Adrenal gland (tissue), 12 donors: ENCODE measurements around the gene ABO. TPM values are rescaled to one million over a fixed set of nuclear protein-coding genes. Genes with fewer than 3 reads are reported as not detected.

Experiments
- DNase-seq, 7 donors: peaks; one replicate each; pipeline ENCODE4 v3.0.0-alpha.2; 2019 to 2020
- H3K27ac ChIP-seq, 5 donors: fragments of 200-600 bp; sonication (generic) in 4 of 5; 1 replicate in 3 of 5; 2 replicates in 2 of 5; pipeline versions ENCODE4 v1.5.1 to v1.8.0; 2016 to 2020; ENCODE audit warnings: mild to moderate bottlenecking in 1 of 5
- H3K27me3 ChIP-seq: fragments of 200-600 bp; 2 replicates; pipeline ENCODE4 v1.8.0; 2021
- H3K36me3 ChIP-seq, 2 donors: fragments of 200-600 bp; replicated peaks in 1 of 2; 1 replicate in 1 of 2; 2 replicates in 1 of 2; pipeline versions ENCODE4 v1.5.1 to v1.8.0; 2018 to 2022
- H3K4me1 ChIP-seq, 2 donors: fragments of 200-600 bp; replicated peaks in 1 of 2; 1 replicate in 1 of 2; 2 replicates in 1 of 2; pipeline versions ENCODE4 v1.5.1 to v1.8.0; 2018 to 2021
- H3K4me3 ChIP-seq, 4 donors: fragments of 200-600 bp; sonication (generic) in 3 of 4; one replicate each; pipeline ENCODE4 v1.5.1; 2016 to 2018
- H3K9me3 ChIP-seq, 3 donors: fragments of 200-600 bp; sonication (generic) in 1 of 3; replicated peaks in 1 of 3; 1 replicate in 2 of 3; 2 replicates in 1 of 3; pipeline versions ENCODE4 v1.5.1 to v1.8.0; 2016 to 2021
- CTCF ChIP-seq, 6 experiments: fragments of 450-650 bp in 4 of 6; fragments of 200-600 bp in 2 of 6; sonication (generic) in 1 of 6; IDR thresholded peaks; 1 replicate in 5 of 6; 2 replicates in 1 of 6; pipeline versions ENCODE4 v1.5.1 to v1.8.0; 2016 to 2021; ENCODE audit warnings: antibody characterized with exemption in 6 of 6, mild to moderate bottlenecking in 2 of 6, moderate library complexity in 1 of 6
- POLR2A ChIP-seq, 2 donors: fragments of 450-650 bp; IDR thresholded peaks; one replicate each; pipeline ENCODE4 v1.6.1; 2017; ENCODE audit warnings: antibody characterized with exemption in 2 of 2, mild to moderate bottlenecking in 2 of 2, moderate library complexity in 1 of 2
- WGBS, 4 donors: extraction: QIAGEN DNeasy Blood & Tissue Kit in 2 of 4; methylation state at CpG; one replicate each; pipeline versions ENCODE4 v1.1.5 to v1.1.7; 2013 to 2017; 5-methylcytosine and 5-hydroxymethylcytosine counted together
- intact Hi-C, 2 donors: fragments of 100-400 bp; cut with DNase I; formaldehyde crosslinking; loops; one replicate each; pipeline versions ENCODE4 v1.14.1 to v1.15.0; 2022 to 2023
- polyA plus RNA-seq, 3 donors: library from polyadenylated mRNA; stranded (reverse); fragments of 200-250 nt in 2 of 3; fragments of 350-450 nt in 1 of 3; fragmentation: Illumina TruSeq in 1 of 3; extraction: RNeasy Lipid Tissue Mini Kit (QIAGEN cat#74804) in 1 of 3; gene quantifications; one replicate each; pipeline ENCODE4 v1.2.3, GENCODE V29; 2013 to 2014
- total RNA-seq, 9 donors: library from RNA; depleted of rRNA in 4 of 9; stranded (reverse); fragments of >200 nt in 4 of 9; fragments of 120-200 nt in 1 of 9; fragmentation: NEBNext Ultra II Directional in 1 of 9; extraction: Animal tissue kit (Norgen Biotek cat#: 25700) in 1 of 9; gene quantifications; one replicate each; pipeline versions ENCODE4 v1.1.0 to v1.2.4, GENCODE V29; 2013 to 2023
- donor health status: healthy with polysubstance abuse.
- donor health status: Bipolar disorder and iron deficiency.
- donor health status: DM: yes; HTN: yes; CAD: no.
- donor health status: DM: no; HTN: no; CAD: no.
- donor health status: DM: no; HTN: no; CAD: no.
- donor health status: DM: yes; HTN: yes; CAD: no.

Gene ABO
- total and polyA plus RNA-seq, 12 donors = 2.9 to 43.1 (median 18.6) TPM

DNA sequence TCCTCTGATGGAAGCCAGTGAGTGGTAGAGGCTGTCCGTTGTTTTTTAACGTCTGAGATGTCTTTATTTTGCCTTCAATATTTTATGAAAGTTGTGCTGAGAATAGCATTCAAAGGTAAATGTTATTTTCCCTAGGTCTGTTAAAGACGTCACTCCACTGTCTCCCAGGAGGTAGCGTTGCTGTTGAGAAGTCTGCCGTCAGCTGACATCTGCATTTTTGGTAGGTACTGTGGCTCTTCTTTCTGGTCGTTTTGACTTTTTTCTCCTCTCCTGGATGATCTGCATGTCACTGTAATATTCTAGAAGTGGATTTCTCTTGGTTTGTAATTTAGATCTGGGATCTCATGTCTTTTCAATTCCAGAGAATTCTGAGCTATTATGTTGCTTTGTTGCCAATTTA, 34.6 kb upstream of the ABO start:
- no peak for DNase-seq
- H3K27me3 ChIP-seq = peaks cover 6% of the 10 kb centered on the region
- H3K4me1 ChIP-seq = no peaks in the 10 kb centered on the region
- intact Hi-C loops = no loop called here
- no peaks in the 10 kb centered on the region for H3K36me3 ChIP-seq
- WGBS, 4 donors = 69 to 80% (median 74%) methylated on average over 6 of the region's 6 CpGs
- no peak overlapping the region for H3K4me3 ChIP-seq
- no peak for TF ChIP-seq POLR2A (IDR thresholded peaks at IDR 0.05)
- no peak for TF ChIP-seq CTCF (IDR thresholded peaks at IDR 0.05)
- H3K27ac ChIP-seq = no peak overlapping the region
- H3K9me3 ChIP-seq = no peaks in the 10 kb centered on the region

DNA sequence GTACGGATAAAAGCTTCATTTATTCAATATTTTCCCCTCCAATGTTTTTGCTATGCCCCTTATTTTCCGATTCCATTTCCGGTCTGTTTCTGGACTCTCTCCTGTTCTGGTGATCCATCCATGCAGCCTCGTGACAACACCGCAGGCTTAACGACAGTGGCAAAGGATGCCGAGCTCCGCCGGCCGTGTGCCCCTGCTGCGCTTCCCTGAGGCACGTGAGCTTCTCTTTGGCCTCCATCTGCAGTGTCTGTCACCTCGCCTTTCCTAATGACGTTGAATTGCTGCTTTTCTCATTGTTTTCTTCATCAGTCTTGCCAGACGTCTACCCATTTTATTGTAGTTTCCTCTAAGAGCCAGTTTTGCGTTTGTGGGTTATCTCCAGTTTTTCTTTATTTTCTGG, 32.3 kb upstream of the ABO start:
- intact Hi-C loops = no loop called here
- 70 to 74% (median 72%) methylated on average over 16 of the region's 16 CpGs for WGBS, 4 donors
- Histone ChIP-seq H3K4me3 (no peak overlapping the region), H3K27ac (no peak overlapping the region), H3K9me3 (no peaks in the 10 kb centered on the region), H3K36me3 (no peaks in the 10 kb centered on the region), H3K4me1 (no peaks in the 10 kb centered on the region), H3K27me3 (peaks cover 6% of the 10 kb centered on the region)
- peak in 1 of 7 donors; percentile 4 for DNase-seq
- TF ChIP-seq POLR2A (IDR thresholded peaks at IDR 0.05) = no peak
- no peak for TF ChIP-seq CTCF (IDR thresholded peaks at IDR 0.05)

GRCh38 chr9:133306242-133307204, 31.5 kb upstream of the ABO start:
- no peaks in the 10 kb centered on the region for H3K4me1 ChIP-seq
- H3K27ac ChIP-seq = no peak overlapping the region
- no peaks in the 10 kb centered on the region for H3K36me3 ChIP-seq
- TF ChIP-seq POLR2A (IDR thresholded peaks at IDR 0.05) (no peak), CTCF (IDR thresholded peaks at IDR 0.05) (no peak)
- no peaks in the 10 kb centered on the region for H3K9me3 ChIP-seq
- intact Hi-C loops = no loop called here
- 71 to 75% (median 74%) methylated on average over 24 to 31 of the region's 31 CpGs for WGBS, 4 donors
- H3K4me3 ChIP-seq = no peak overlapping the region
- peaks cover 6% of the 10 kb centered on the region for H3K27me3 ChIP-seq
- peak in 2 of 7 donors; percentile 3 to 35 for DNase-seq

DNA sequence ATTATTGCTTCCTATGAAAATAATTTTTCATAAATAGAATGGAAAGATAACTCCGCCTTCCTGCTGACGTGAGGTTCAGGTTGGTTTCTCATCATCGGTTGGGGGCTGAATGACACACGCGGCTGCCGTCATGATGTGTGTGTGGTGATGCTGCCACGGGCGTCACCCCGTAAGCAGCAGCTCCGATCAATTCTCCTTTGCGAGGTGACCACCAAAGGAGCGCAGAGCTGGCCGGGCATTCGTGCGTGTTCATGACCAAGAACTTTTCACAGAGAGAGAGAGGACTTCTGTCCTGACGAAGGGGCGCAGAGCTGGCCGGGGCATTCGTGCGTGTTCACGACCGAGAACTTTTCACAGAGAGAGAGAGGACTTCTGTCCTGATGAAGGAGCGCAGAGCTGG, 30.7 kb upstream of the ABO start:
- TF ChIP-seq CTCF (IDR thresholded peaks at IDR 0.05) (no peak), POLR2A (IDR thresholded peaks at IDR 0.05) (no peak)
- Histone ChIP-seq H3K9me3 (no peaks in the 10 kb centered on the region), H3K4me3 (no peak overlapping the region), H3K27me3 (peaks cover 6% of the 10 kb centered on the region), H3K27ac (no peak overlapping the region), H3K4me1 (no peaks in the 10 kb centered on the region), H3K36me3 (no peaks in the 10 kb centered on the region)
- DNase-seq = peak in 2 of 7 donors; percentile 4 to 29
- 74 to 88% (median 83%) methylated on average over 16 to 23 of the region's 23 CpGs for WGBS, 4 donors
- intact Hi-C loops = no loop called here
